Panc1 (cell line): ENCODE measurements around the gene SLC15A1. TPM values are rescaled to one million over a fixed set of nuclear protein-coding genes. Genes with fewer than 3 reads are reported as not detected.

Experiments used
- ATAC-seq: fragments of 200-7000 bp; cut with Tn5 transposase; 2 replicates; pipeline ENCODE4 v1.9.1; 2020; ENCODE audit warnings: mild to moderate bottlenecking, moderate library complexity
- BruUV-seq: library from RNA; stranded (reverse); fragments of 400-500 nt; replicated peaks from 2 replicates; lab custom pipeline; 2021; lab: Mats Ljungman, UMichigan
- CTCF ChIA-PET: fragments of 300-600 bp; sonication (Branson Sonifier 250); formaldehyde crosslinking; loops from one replicate; lab custom pipeline; 2022; ENCODE audit warnings: antibody characterized with exemption; lab: Charles Lee
- POLR2A ChIA-PET: fragments of 300-600 bp; sonication (Branson Sonifier 250); formaldehyde crosslinking; loops from one replicate; lab custom pipeline; 2022; ENCODE audit warnings: antibody characterized with exemption; lab: Charles Lee
- DNase-seq: peaks from one replicate; pipeline ENCODE4 v3.0.0-alpha.2; 2010; ENCODE audit warnings: low read depth, low spot score
- H3K27ac ChIP-seq: 2 replicates; pipeline ENCODE4 v1.5.1; 2011; ENCODE audit warnings: mild to moderate bottlenecking, low read length, inconsistent platforms
- H3K27me3 ChIP-seq: fragments of 200-500 bp; sonication (Bioruptor generic); 2 replicates; pipeline ENCODE4 v1.6.0; 2014; ENCODE audit warnings: low read length, inconsistent platforms; ENCODE audit not compliant: control insufficient read depth, insufficient read depth
- H3K36me3 ChIP-seq: fragments of 200-500 bp; sonication (Bioruptor generic); 2 replicates; pipeline ENCODE4 v1.5.1; 2014; ENCODE audit warnings: inconsistent platforms, mild to moderate bottlenecking, low read length, moderate library complexity; ENCODE audit not compliant: control insufficient read depth, insufficient read depth
- H3K4me1 ChIP-seq: 2 replicates; pipeline ENCODE4 v1.5.1; 2011; ENCODE audit warnings: inconsistent platforms, mild to moderate bottlenecking, low read length, moderate library complexity; ENCODE audit not compliant: control insufficient read depth, insufficient read depth
- H3K4me3 ChIP-seq, 2 experiments: 2 replicates each; pipeline ENCODE4 v1.5.1; 2011 to 2012; ENCODE audit warnings: low read depth in 2 of 2, low read length in 2 of 2, mild to moderate bottlenecking in 2 of 2, inconsistent platforms in 1 of 2, moderate library complexity in 1 of 2
- H3K9me3 ChIP-seq: fragments of 200-500 bp; sonication (Bioruptor generic); 2 replicates; pipeline ENCODE4 v1.5.1; 2014; ENCODE audit warnings: low read depth, mild to moderate bottlenecking, inconsistent platforms, low read length, moderate library complexity; ENCODE audit not compliant: control insufficient read depth, insufficient read depth
- POLR2AphosphoS5 ChIP-seq: IDR thresholded peaks from 2 replicates; pipeline ENCODE4 v1.6.1; 2012; ENCODE audit warnings: mild to moderate bottlenecking, low read depth, low read length, moderate library complexity
- REST ChIP-seq, 2 experiments: IDR thresholded peaks; 2 replicates each; pipeline ENCODE4 v1.6.1; 2011 to 2012; ENCODE audit warnings: low read depth in 2 of 2, control low read depth in 1 of 2, low read length in 1 of 2, mild to moderate bottlenecking in 1 of 2, moderate library complexity in 1 of 2; ENCODE audit not compliant: insufficient read depth in 1 of 2
- SIN3A ChIP-seq: IDR thresholded peaks from 2 replicates; pipeline ENCODE4 v1.6.1; 2012; ENCODE audit warnings: low read depth, mild to moderate bottlenecking, low read length, moderate library complexity, borderline replicate concordance; ENCODE audit not compliant: insufficient read depth
- TCF7L2 ChIP-seq: IDR thresholded peaks from 2 replicates; pipeline ENCODE4 v1.6.1; 2011; ENCODE audit warnings: mild to moderate bottlenecking, low read depth, low read length, inconsistent platforms
- in situ Hi-C: cut with HindIII; loops from 2 replicates; pipeline ENCODE4 v1.10.0; 2016; ENCODE audit warnings: low sequenced_read_pairs, low pct_unique_long_range_greater_than_20kb
- intact Hi-C: fragments of 100-400 bp; cut with micrococcal nuclease; formaldehyde crosslinking; loops from one replicate; pipeline ENCODE4 v1.10.0; 2022; ENCODE audit not compliant: unreplicated experiment
- total RNA-seq: library from RNA; stranded (reverse); gene quantifications from one replicate; pipeline ENCODE4 v1.2.1, GENCODE V29; 2021; ENCODE audit not compliant: unreplicated experiment
- TF ChIP-seq, protein P1 (sequence below): fragments of 450-650 bp; IDR thresholded peaks from 2 replicates; pipeline ENCODE4 v1.5.1; 2017; ENCODE audit warnings: mild to moderate bottlenecking

The SLC15A1 gene
- total RNA-seq, 1 experiment from 2014 or later: 0.18 TPM

DNA sequence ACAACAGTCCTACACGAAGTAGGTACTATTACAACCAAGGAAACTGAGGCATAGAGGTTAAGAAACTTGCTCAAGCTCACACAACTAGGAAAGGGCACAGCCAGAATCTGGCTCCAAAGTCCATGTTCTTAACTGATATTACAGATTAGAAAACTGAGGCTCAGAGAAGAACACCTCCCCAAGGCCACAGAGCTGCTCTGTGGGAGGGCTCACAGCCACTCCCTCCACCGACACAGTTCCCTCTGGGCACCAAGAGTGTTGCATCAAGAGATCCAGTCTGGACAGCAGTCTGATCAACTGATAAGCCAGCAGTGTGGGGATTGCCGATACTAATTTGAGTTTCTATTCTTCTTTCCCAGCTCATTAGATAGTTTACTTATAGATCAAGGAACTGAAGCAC is 29.5 kb downstream of the SLC15A1 start:
- H3K36me3 ChIP-seq: no peaks in the 10 kb centered on the region
- ATAC-seq (no peak), DNase-seq (no peak)
- in situ Hi-C loops (no loop called here), intact Hi-C loops (no loop called here)
- H3K9me3 ChIP-seq: no peaks in the 10 kb centered on the region
- no peak overlapping the region for H3K4me3 ChIP-seq
- H3K27me3 ChIP-seq: no peaks in the 10 kb centered on the region
- TF ChIP-seq POLR2AphosphoS5 (no peak), SIN3A (no peak), TCF7L2 (no peak), REST (IDR thresholded peaks at IDR 0.05; ENCODE audit: insufficient read depth in 1 of 2, low read depth in 2 of 2, low read length in 1 of 2) (no peak)
- TF ChIP-seq, protein P1, sequence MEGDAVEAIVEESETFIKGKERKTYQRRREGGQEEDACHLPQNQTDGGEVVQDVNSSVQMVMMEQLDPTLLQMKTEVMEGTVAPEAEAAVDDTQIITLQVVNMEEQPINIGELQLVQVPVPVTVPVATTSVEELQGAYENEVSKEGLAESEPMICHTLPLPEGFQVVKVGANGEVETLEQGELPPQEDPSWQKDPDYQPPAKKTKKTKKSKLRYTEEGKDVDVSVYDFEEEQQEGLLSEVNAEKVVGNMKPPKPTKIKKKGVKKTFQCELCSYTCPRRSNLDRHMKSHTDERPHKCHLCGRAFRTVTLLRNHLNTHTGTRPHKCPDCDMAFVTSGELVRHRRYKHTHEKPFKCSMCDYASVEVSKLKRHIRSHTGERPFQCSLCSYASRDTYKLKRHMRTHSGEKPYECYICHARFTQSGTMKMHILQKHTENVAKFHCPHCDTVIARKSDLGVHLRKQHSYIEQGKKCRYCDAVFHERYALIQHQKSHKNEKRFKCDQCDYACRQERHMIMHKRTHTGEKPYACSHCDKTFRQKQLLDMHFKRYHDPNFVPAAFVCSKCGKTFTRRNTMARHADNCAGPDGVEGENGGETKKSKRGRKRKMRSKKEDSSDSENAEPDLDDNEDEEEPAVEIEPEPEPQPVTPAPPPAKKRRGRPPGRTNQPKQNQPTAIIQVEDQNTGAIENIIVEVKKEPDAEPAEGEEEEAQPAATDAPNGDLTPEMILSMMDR: no peak
- H3K4me1 ChIP-seq: no peaks in the 10 kb centered on the region
- ChIA-PET POLR2A (no interaction called here), CTCF (no interaction called here)
- no TSS peak for BruUV-seq
- H3K27ac ChIP-seq: no peak overlapping the region

DNA sequence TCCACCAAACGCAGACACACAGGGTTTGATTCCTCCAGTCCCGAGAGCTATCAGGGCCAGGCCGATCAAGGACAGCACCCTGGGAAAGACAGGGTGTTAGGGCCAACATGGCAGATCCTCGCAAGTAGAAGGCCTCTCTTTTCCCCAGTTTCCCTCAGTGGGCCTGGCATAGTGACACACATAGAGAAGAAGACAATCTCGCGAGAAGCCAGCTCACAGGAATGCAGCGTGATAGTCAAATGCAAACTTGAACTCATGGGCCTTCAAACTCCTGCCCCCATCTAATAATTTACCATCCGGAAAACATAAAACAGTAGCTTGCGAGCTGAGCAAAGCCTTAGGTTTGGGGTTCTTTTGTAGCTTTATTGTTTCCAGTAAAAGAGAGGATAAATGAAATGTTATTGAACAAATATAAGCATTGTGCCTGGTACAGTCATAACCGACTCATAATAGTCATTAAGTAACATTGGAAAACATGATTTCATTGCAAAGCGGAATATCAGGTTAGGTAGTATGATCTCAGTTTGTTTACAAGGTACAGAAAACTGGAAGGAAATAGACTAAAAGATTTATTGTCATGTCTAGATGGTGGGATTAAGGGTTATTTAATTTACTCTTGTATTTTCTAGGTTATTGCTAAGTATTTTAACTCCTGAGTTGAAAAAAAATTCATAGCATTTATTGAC is 30.5 kb downstream of the SLC15A1 start:
- Histone ChIP-seq H3K9me3 (no peaks in the 10 kb centered on the region), H3K27ac (no peak overlapping the region), H3K27me3 (no peaks in the 10 kb centered on the region), H3K4me3 (no peak overlapping the region), H3K36me3 (no peaks in the 10 kb centered on the region), H3K4me1 (no peaks in the 10 kb centered on the region)
- TF ChIP-seq SIN3A (no peak), POLR2AphosphoS5 (no peak), TCF7L2 (no peak), REST (IDR thresholded peaks at IDR 0.05; ENCODE audit: insufficient read depth in 1 of 2, low read depth in 2 of 2, low read length in 1 of 2) (no peak)
- TF ChIP-seq, protein P1: no peak
- DNase-seq (no peak), ATAC-seq (no peak)
- ChIA-PET CTCF (no interaction called here), POLR2A (no interaction called here)
- intact Hi-C loops: no loop called here
- in situ Hi-C loops: no loop called here
- no TSS peak for BruUV-seq
